HUES48 (cell line): ENCODE measurements around the gene GABRR2.
"Not testable (repeated sequence)": the region's sequence is repeated elsewhere in the genome, so short reads cannot be mapped to it uniquely, and the experiment has no call there.

ENCODE experiments used
- H3K27ac ChIP-seq: one replicate; pipeline ENCODE4 v1.7.0; 2013; ENCODE audit warnings: low read depth, low read length, inconsistent platforms
- H3K27me3 ChIP-seq: 2 replicates; pipeline ENCODE4 v1.6.1; 2013; ENCODE audit warnings: mild to moderate bottlenecking, low read length; ENCODE audit not compliant: control insufficient read depth, insufficient read depth
- H3K36me3 ChIP-seq: 2 replicates; pipeline ENCODE4 v1.6.1; 2013; ENCODE audit warnings: low read length; ENCODE audit not compliant: control insufficient read depth, insufficient read depth
- H3K4me1 ChIP-seq: 2 replicates; pipeline ENCODE4 v1.6.1; 2013; ENCODE audit warnings: mild to moderate bottlenecking, low read length; ENCODE audit not compliant: control insufficient read depth, insufficient read depth
- H3K4me3 ChIP-seq: 2 replicates; pipeline ENCODE4 v1.5.1; 2013; ENCODE audit warnings: mild to moderate bottlenecking, low read depth, low read length
- H3K9ac ChIP-seq: 2 replicates; pipeline ENCODE4 v1.6.1; 2013; ENCODE audit warnings: mild to moderate bottlenecking, low read depth, low read length, moderate library complexity
- H3K9me3 ChIP-seq: 2 replicates; pipeline ENCODE4 v1.6.1; 2013; ENCODE audit warnings: low read length; ENCODE audit not compliant: control insufficient read depth, insufficient read depth

Gene GABRR2

DNA sequence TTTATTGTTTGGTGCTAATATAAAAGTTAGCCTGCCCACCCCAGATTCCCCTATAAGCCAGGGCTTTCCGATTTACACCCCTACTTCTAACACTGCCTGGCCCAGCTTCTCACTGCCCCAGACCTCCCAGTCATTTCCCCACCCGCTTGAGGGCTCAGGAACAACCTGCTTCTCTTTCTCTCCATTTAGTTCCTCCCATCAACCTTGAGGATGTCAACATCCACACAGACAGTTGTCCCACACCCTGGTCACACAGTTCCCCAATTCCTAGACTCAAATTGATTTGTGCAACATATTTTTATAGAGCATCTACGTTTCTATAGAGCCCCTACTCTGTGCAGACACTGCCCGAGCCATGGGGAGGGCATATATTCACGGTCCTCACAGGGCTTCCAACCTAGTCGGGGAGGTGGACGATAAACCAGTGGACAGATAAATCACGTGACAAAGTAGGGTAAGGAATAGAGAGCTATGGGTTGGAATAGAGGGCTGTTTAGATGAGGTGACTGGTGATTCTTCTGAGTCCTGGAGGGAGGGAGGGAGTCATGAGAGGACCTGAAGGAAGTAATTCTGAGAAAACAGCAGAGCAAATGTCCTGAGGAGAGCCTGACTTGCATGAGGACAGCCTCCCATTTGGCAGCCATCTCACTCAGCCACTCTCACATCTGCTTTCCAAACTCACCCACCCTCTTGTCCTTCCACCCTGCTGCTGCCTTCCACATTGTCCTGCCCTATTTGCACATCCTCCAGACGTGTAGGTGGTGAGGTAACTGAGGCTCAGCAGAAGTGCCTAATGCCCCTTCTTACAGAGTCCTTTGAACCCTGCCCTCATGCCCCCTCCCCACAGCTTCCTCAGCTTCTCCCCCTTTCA, 6.3 kb downstream of the GABRR2 start:
- no peaks in the 10 kb centered on the region for H3K36me3 ChIP-seq
- no peaks in the 10 kb centered on the region for H3K9me3 ChIP-seq
- no peak overlapping the region for H3K4me3 ChIP-seq
- H3K4me1 ChIP-seq: peaks cover 4% of the 10 kb centered on the region; the same call in 1 of the 2 replicates
- no peak overlapping the region for H3K9ac ChIP-seq
- no peak overlapping the region for H3K27ac ChIP-seq
- H3K27me3 ChIP-seq: no peaks in the 10 kb centered on the region

- H3K27ac ChIP-seq, H3K9me3 ChIP-seq, H3K4me1 ChIP-seq, H3K9ac ChIP-seq, H3K36me3 ChIP-seq, H3K27me3 ChIP-seq, H3K4me3 ChIP-seq: not testable (repeated sequence)
These were observed 10.6 kb downstream of the GABRR2 start for GRCh38 chr6:89304517-89304916.

DNA sequence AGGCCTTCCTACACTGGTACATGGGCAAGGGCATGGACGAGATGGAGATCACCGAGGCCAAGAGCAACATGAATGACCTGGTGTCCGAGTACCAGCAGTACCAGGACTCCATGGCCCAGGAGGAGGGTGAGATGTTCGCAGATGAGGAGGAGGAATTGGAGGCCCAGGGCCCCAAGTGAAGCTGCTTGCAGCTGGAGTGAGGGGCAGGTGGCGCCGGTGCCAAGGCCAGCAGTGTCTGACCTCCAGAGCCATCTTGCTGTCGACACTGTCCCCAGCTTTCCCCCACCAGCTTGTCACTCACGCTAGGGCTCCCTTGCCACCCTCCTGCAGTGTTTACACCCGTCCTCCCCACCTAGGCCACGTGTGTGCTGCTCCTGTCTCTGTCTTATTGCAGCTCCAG, 12.2 kb downstream of the GABRR2 start:
- no peak overlapping the region for H3K4me3 ChIP-seq
- no peak overlapping the region for H3K27ac ChIP-seq
- no peaks in the 10 kb centered on the region for H3K9me3 ChIP-seq
- no peaks in the 10 kb centered on the region for H3K4me1 ChIP-seq
- no peak overlapping the region for H3K9ac ChIP-seq
- no peaks in the 10 kb centered on the region for H3K27me3 ChIP-seq
- H3K36me3 ChIP-seq: no peaks in the 10 kb centered on the region

- H3K36me3 ChIP-seq: no peaks in the 10 kb centered on the region
- H3K4me1 ChIP-seq: no peaks in the 10 kb centered on the region
- no peak overlapping the region for H3K4me3 ChIP-seq
- H3K27me3 ChIP-seq: no peaks in the 10 kb centered on the region
- H3K9ac ChIP-seq: no peak overlapping the region
- no peaks in the 10 kb centered on the region for H3K9me3 ChIP-seq
- no peak overlapping the region for H3K27ac ChIP-seq
These were observed 12.8 kb downstream of the GABRR2 start for GRCh38 chr6:89302195-89302770.

GRCh38 chr6:89301586-89302194, 13.4 kb downstream of the GABRR2 start:
- Histone ChIP-seq H3K4me3 (no peak overlapping the region), H3K9me3 (no peaks in the 10 kb centered on the region), H3K27me3 (no peaks in the 10 kb centered on the region), H3K4me1 (no peaks in the 10 kb centered on the region), H3K27ac (no peak overlapping the region), H3K36me3 (no peaks in the 10 kb centered on the region), H3K9ac (no peak overlapping the region)

- no peaks in the 10 kb centered on the region for H3K4me1 ChIP-seq
- no peak overlapping the region for H3K9ac ChIP-seq
- no peaks in the 10 kb centered on the region for H3K36me3 ChIP-seq
- H3K4me3 ChIP-seq: no peak overlapping the region
- H3K27me3 ChIP-seq: no peaks in the 10 kb centered on the region
- H3K27ac ChIP-seq: peak overlapping the region; percentile 5
- H3K9me3 ChIP-seq: no peaks in the 10 kb centered on the region
These were observed 15.6 kb downstream of the GABRR2 start for GRCh38 chr6:89299466-89299850.

GRCh38 chr6:89298680-89299465, 16.2 kb downstream of the GABRR2 start:
- H3K4me3 ChIP-seq: no peak overlapping the region
- H3K9ac ChIP-seq: no peak overlapping the region
- H3K9me3 ChIP-seq: no peaks in the 10 kb centered on the region
- H3K27me3 ChIP-seq: no peaks in the 10 kb centered on the region
- no peaks in the 10 kb centered on the region for H3K4me1 ChIP-seq
- H3K27ac ChIP-seq: peak overlapping the region; percentile 5
- no peaks in the 10 kb centered on the region for H3K36me3 ChIP-seq

DNA sequence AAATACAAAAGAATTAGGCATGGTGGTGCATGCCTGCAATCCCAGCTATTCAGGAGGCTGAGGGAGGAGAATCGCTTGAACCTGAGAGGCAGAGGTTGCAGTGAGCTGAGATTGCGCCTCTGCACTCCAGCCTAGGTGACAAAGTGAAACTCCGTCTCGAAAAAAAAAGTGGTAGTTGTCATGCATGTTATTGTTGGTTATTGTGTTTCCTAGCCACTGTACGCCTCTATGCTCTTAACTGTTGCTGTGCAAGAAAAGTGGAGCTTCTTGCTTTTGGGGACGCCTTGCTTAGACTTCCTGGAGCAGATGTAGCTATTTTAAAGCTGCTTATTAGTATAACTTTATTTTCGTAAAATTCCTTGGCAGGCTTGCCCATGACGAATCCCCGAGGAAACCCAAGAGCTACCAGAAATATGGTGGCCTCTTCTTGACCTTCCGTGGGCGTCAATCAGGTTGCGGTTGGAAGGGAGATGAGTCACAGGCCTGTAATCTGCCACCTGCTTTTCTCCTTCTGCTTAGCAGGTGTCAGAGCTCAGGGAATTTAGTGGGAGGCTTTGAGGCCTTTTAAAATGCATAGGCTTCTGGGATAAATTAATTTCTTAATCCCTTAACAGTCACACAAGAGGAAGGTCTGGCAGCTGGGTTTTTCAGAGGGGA, 17.3 kb downstream of the GABRR2 start:
- Histone ChIP-seq H3K27ac (peak overlapping the region; percentile 50), H3K9me3 (no peaks in the 10 kb centered on the region), H3K9ac (no peak overlapping the region), H3K36me3 (no peaks in the 10 kb centered on the region), H3K4me1 (no peaks in the 10 kb centered on the region), H3K4me3 (no peak overlapping the region), H3K27me3 (no peaks in the 10 kb centered on the region)

DNA sequence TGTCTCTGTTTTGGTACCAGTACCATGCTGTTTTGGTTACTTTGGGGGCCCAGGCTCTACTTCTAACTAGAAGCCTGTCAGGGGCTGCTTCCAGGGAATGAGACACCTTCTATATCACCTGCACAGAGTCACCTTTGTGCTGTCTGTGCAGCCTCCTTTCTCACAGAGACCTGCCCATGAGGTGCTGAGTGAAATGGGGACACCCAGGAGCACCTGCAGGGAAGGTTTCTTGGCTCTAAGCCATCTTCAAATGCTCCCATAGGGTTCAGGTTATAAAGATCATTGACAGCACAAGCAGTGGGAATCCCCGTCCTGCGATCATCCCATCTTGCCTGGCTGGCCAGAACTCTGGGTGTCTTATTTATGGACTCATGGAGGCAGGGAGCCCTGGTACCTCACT, 19.1 kb downstream of the GABRR2 start:
- Histone ChIP-seq H3K27me3 (no peaks in the 10 kb centered on the region), H3K36me3 (no peaks in the 10 kb centered on the region), H3K27ac (no peak overlapping the region), H3K9me3 (no peaks in the 10 kb centered on the region), H3K4me3 (no peak overlapping the region), H3K9ac (no peak overlapping the region), H3K4me1 (no peaks in the 10 kb centered on the region)

GRCh38 chr6:89295116-89295515, 20.0 kb downstream of the GABRR2 start:
- H3K27ac ChIP-seq, H3K4me1 ChIP-seq, H3K9ac ChIP-seq, H3K36me3 ChIP-seq, H3K9me3 ChIP-seq, H3K27me3 ChIP-seq, H3K4me3 ChIP-seq: not testable (repeated sequence)
